ENCODE data around the gene HTR3D.
"Not testable (repeated sequence)": the region's sequence is repeated elsewhere in the genome, so short reads cannot be mapped to it uniquely, and the experiment has no call there.

The HTR3D gene

GRCh38 chr3:184003187-184003967 lies 28.2 kb upstream of the HTR3D start:
- H3K36me3 ChIP-seq: peaks cover 0 to 4% (median 0%) of the 10 kb centered on the region in 3 donors
- no peak overlapping the region for H3K27ac ChIP-seq
- no peak for DNase-seq
- TF ChIP-seq CTCF (IDR thresholded peaks at IDR 0.05): no peak
- H3K9me3 ChIP-seq: no peaks in the 10 kb centered on the region
- H3K27me3 ChIP-seq: no peaks in the 10 kb centered on the region
- no peak overlapping the region for H3K4me3 ChIP-seq
- intact Hi-C loops (cut with DNase I; ENCODE audit: low total_unique reads): no loop called here
- peaks cover 0 to 5% (median 0%) of the 10 kb centered on the region in 4 donors for H3K4me1 ChIP-seq

GRCh38 chr3:184004476-184004875 lies 27.1 kb upstream of the HTR3D start:
- Histone ChIP-seq H3K4me1 (peaks cover 0 to 5% (median 0%) of the 10 kb centered on the region in 4 donors), H3K36me3 (peaks cover 0 to 11% (median 4%) of the 10 kb centered on the region in 3 donors), H3K4me3 (no peak overlapping the region), H3K27ac (no peak overlapping the region), H3K9me3 (no peaks in the 10 kb centered on the region), H3K27me3 (no peaks in the 10 kb centered on the region)
- no peak for TF ChIP-seq CTCF (IDR thresholded peaks at IDR 0.05)
- intact Hi-C loops (cut with DNase I; ENCODE audit: low total_unique reads): no loop called here
- DNase-seq: peak in 1 of 2 donors; percentile 31

GRCh38 chr3:184005941-184006507 lies 25.5 kb upstream of the HTR3D start:
- H3K27me3 ChIP-seq: no peaks in the 10 kb centered on the region
- intact Hi-C loops (cut with DNase I; ENCODE audit: low total_unique reads): no loop called here
- DNase-seq: peak; percentile 50 to 68
- no peak for TF ChIP-seq CTCF (IDR thresholded peaks at IDR 0.05)
- no peak overlapping the region for H3K27ac ChIP-seq
- H3K36me3 ChIP-seq: peaks cover 0 to 10% (median 8%) of the 10 kb centered on the region in 3 donors
- no peaks in the 10 kb centered on the region for H3K9me3 ChIP-seq
- H3K4me1 ChIP-seq: peaks cover 0 to 5% (median 0%) of the 10 kb centered on the region in 4 donors
- H3K4me3 ChIP-seq: peak overlapping the region in 1 of 2 donors; percentile 4

- H3K9me3 ChIP-seq; intact Hi-C loops (cut with DNase I; ENCODE audit: low total_unique reads); H3K27ac ChIP-seq; H3K4me1 ChIP-seq; H3K4me3 ChIP-seq; DNase-seq; H3K27me3 ChIP-seq: not testable (repeated sequence)
- H3K36me3 ChIP-seq: peaks cover 0 to 15% (median 8%) of the 10 kb centered on the region in 3 donors
Measured at GRCh38 chr3:184007143-184007813, 24.3 kb upstream of the HTR3D start.

GRCh38 chr3:184008161-184008560 lies 23.4 kb upstream of the HTR3D start:
- Histone ChIP-seq H3K4me1 (peaks cover 0 to 5% (median 0%) of the 10 kb centered on the region in 4 donors), H3K27ac (no peak overlapping the region), H3K36me3 (peaks cover 6 to 22% (median 8%) of the 10 kb centered on the region in 3 donors), H3K27me3 (no peaks in the 10 kb centered on the region), H3K9me3 (no peaks in the 10 kb centered on the region), H3K4me3 (no peak overlapping the region)
- intact Hi-C loops (cut with DNase I; ENCODE audit: low total_unique reads): no loop called here
- DNase-seq: no peak
- TF ChIP-seq CTCF (IDR thresholded peaks at IDR 0.05): no peak

Measured in tibial artery (tissue), 4 donors.